B cell (primary cell): Measurements from ENCODE around the gene CAVIN2. TPM values are rescaled to one million over a fixed set of nuclear protein-coding genes. Genes with fewer than 3 reads are reported as not detected.
"Not testable (repeated sequence)": the region's sequence is repeated elsewhere in the genome, so short reads cannot be mapped to it uniquely, and the experiment has no call there.

Experiments used
- ATAC-seq: fragments of 200-7000 bp; cut with Tn5 transposase; one replicate; pipeline ENCODE4 v1.10.0; 2021; ENCODE audit warnings: low read depth, mild to moderate bottlenecking, moderate number of reproducible peaks, moderate library complexity
- CTCF ChIA-PET: fragments of 350-600 bp; sonication (Branson Sonifier 250); formaldehyde crosslinking; loops from one replicate; lab custom pipeline; 2021; ENCODE audit warnings: antibody characterized with exemption, inconsistent platforms; lab: Charles Lee
- POLR2A ChIA-PET: fragments of 350-600 bp; sonication (Branson Sonifier 250); formaldehyde crosslinking; loops from one replicate; lab custom pipeline; 2021; ENCODE audit warnings: antibody characterized with exemption; lab: Charles Lee
- DNase-seq: peaks from one replicate; pipeline ENCODE4 v3.0.0; 2013
- H2AFZ ChIP-seq: 2 replicates; pipeline ENCODE4 v1.6.1; 2012; ENCODE audit warnings: mild to moderate bottlenecking, low read depth, low read length; ENCODE audit not compliant: insufficient read depth, poor library complexity, severe bottlenecking
- H3K27ac ChIP-seq, 2 donors: 1 replicate in 1 of 2; 2 replicates in 1 of 2; pipeline ENCODE4 v1.5.1; 2012 to 2013; ENCODE audit warnings: low read length in 2 of 2, mild to moderate bottlenecking in 2 of 2, moderate library complexity in 1 of 2
- H3K27me3 ChIP-seq, 4 experiments: fragments of 200-600 bp in 1 of 4; sonication (generic) in 1 of 4; replicated peaks in 1 of 4; 1 replicate in 2 of 4; 2 replicates in 2 of 4; pipeline versions ENCODE4 v1.6.1 to v1.7.0; 2013 to 2016; ENCODE audit warnings: low read length in 3 of 4, mild to moderate bottlenecking in 2 of 4, mixed read lengths in 1 of 4, moderate library complexity in 1 of 4; ENCODE audit not compliant: insufficient read depth in 4 of 4, control insufficient read depth in 3 of 4; ENCODE audit errors: control extremely low read depth in 1 of 4
- H3K36me3 ChIP-seq, 2 experiments: replicated peaks in 1 of 2; 1 replicate in 1 of 2; 2 replicates in 1 of 2; pipeline versions ENCODE4 v1.6.1 to v1.7.1; 2013; ENCODE audit warnings: low read length in 1 of 2; ENCODE audit not compliant: insufficient read depth in 2 of 2, control insufficient read depth in 1 of 2; ENCODE audit errors: control extremely low read depth in 1 of 2, extremely low read depth in 1 of 2
- H3K4me1 ChIP-seq, 2 donors: fragments of 200-600 bp in 1 of 2; sonication (generic) in 1 of 2; 1 replicate in 1 of 2; 2 replicates in 1 of 2; pipeline versions ENCODE4 v1.5.1 to v1.6.1; 2013 to 2017; ENCODE audit warnings: low read length in 2 of 2; ENCODE audit not compliant: control insufficient read depth in 2 of 2, insufficient read depth in 2 of 2
- H3K4me2 ChIP-seq: replicated peaks from 2 replicates; pipeline ENCODE3; 2012; ENCODE audit warnings: mild to moderate bottlenecking, low read depth, low read length; ENCODE audit not compliant: poor library complexity, severe bottlenecking
- H3K4me3 ChIP-seq, 5 experiments: fragments of 200-600 bp in 1 of 5; sonication (generic) in 1 of 5; 1 replicate in 3 of 5; 2 replicates in 2 of 5; pipeline versions ENCODE4 v1.5.1 to v1.7.0; 2011 to 2016; ENCODE audit warnings: low read length in 4 of 5, mild to moderate bottlenecking in 4 of 5, low read depth in 2 of 5, control low read depth in 1 of 5, moderate library complexity in 1 of 5; ENCODE audit not compliant: insufficient read depth in 1 of 5; ENCODE audit errors: control extremely low read depth in 1 of 5, extremely low read depth in 1 of 5
- H3K79me2 ChIP-seq: fragments of 200-600 bp; sonication (generic); one replicate; pipeline ENCODE4 v1.6.0; 2016; ENCODE audit warnings: low read length; ENCODE audit not compliant: control insufficient read depth, insufficient read depth
- H3K9ac ChIP-seq: fragments of 200-600 bp; sonication (generic); 2 replicates; pipeline ENCODE4 v1.6.1; 2017; ENCODE audit warnings: mild to moderate bottlenecking, low read length, moderate library complexity
- H3K9me3 ChIP-seq, 3 donors: one replicate each; pipeline versions ENCODE4 v1.6.1 to v1.7.1; 2013; ENCODE audit warnings: low read length in 2 of 3; ENCODE audit not compliant: control insufficient read depth in 2 of 3, insufficient read depth in 1 of 3; ENCODE audit errors: control extremely low read depth in 1 of 3
- H4K20me1 ChIP-seq: 2 replicates; pipeline ENCODE4 v1.6.0; 2012; ENCODE audit warnings: mild to moderate bottlenecking, low read length; ENCODE audit not compliant: insufficient read depth, control insufficient read depth, poor library complexity, severe bottlenecking
- H3K27ac Mint-ChIP-seq: one replicate; pipeline ENCODE4 v1.8.0; 2021; ENCODE audit warnings: mixed read lengths
- H3K27me3 Mint-ChIP-seq: one replicate; pipeline ENCODE4 v1.8.0; 2021; ENCODE audit warnings: mixed read lengths
- H3K4me1 Mint-ChIP-seq: one replicate; pipeline ENCODE4 v1.8.0; 2021; ENCODE audit warnings: mixed read lengths
- H3K4me3 Mint-ChIP-seq: one replicate; pipeline ENCODE4 v1.8.0; 2021; ENCODE audit warnings: mixed read lengths
- H3K9me3 Mint-ChIP-seq: one replicate; pipeline ENCODE4 v1.8.0; 2022; ENCODE audit warnings: mixed read lengths; ENCODE audit not compliant: insufficient read depth
- EZH2 ChIP-seq: IDR thresholded peaks from 2 replicates; pipeline ENCODE4 v1.6.1; 2012; ENCODE audit warnings: borderline replicate concordance, low read depth, mild to moderate bottlenecking, moderate library complexity, low read length; ENCODE audit not compliant: insufficient read depth, poor library complexity, severe bottlenecking
- WGBS: methylation state at CpG from one replicate; pipeline ENCODE4 v1.1.5; 2013; ENCODE audit warnings: missing lambda C conversion rate; ENCODE audit not compliant: insufficient coverage; 5-methylcytosine and 5-hydroxymethylcytosine counted together
- intact Hi-C: fragments of 100-400 bp; cut with micrococcal nuclease; formaldehyde crosslinking; loops from one replicate; pipeline ENCODE4 v1.10.0; 2022
- polyA plus RNA-seq: library from polyadenylated mRNA; depleted of rRNA; stranded (reverse); fragments of >200 nt; gene quantifications from 2 replicates; pipeline ENCODE4 v1.2.3, GENCODE V29; 2012
- total RNA-seq, 2 donors: library from RNA; stranded (reverse); fragments of 120-200 nt in 1 of 2; gene quantifications; 1 replicate in 1 of 2; 2 replicates in 1 of 2; pipeline versions ENCODE4 v1.2.3 to v1.2.4, GENCODE V29; 2013 to 2022
- TF ChIP-seq, protein P1 (sequence below): fragments of 200-600 bp; IDR thresholded peaks from one replicate; pipeline ENCODE4 v1.8.0; 2022; ENCODE audit warnings: antibody characterized with exemption, mild to moderate bottlenecking

CAVIN2 gene
- total and polyA plus RNA-seq, 2 donors (not counting 1 experiment from before 2014, with no cell fraction given): 0.15 TPM; not detected in 1

GRCh38 chr2:191789796-191790195, 57.1 kb downstream of the CAVIN2 start:
- no peaks in the 10 kb centered on the region for H3K9me3 Mint-ChIP-seq

DNA sequence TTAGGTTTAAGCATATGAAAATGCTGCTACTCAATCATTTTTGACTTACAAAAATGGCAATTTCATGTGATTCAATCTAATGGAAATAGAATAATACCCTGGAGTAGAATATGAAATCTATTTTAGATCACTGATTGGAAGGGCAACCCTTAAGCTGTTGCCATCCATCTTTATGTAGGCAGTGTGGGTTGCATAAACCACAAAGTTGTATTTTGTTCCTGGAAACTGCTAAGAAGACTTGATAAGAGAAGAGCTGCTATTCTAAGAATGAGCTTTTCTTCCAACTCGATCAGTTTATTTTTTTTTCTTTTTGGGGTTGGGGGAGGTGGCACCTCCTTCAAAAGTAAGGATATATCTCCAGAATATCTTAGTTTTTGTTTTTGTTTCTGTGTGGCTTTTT, 60.2 kb downstream of the CAVIN2 start:
- Histone ChIP-seq H3K4me1 (peaks cover 3 to 19% of the 10 kb centered on the region in 2 donors), H3K9ac (no peak overlapping the region), H3K79me2 (no peaks in the 10 kb centered on the region), H2AFZ (no peak overlapping the region), H3K9me3 (peaks cover 0 to 3% (median 0%) of the 10 kb centered on the region in 3 donors), H3K4me3 (no peak overlapping the region), H3K27me3 (peaks cover 0 to 6% (median 0%) of the 10 kb centered on the region in 4 experiments), H3K27ac (no peak overlapping the region), H3K36me3 (no peaks in the 10 kb centered on the region), H3K4me2 (no peak overlapping the region), H4K20me1 (no peaks in the 10 kb centered on the region)
- POLR2A ChIA-PET: no interaction called here
- H3K4me3 Mint-ChIP-seq: no peak overlapping the region
- CTCF ChIA-PET: interaction anchor here (0.7 kb wide), 1 partner anchor 1665 kb away, joined by 4 read pairs; no protein-coding TSS in a partner anchor
- no peak for TF ChIP-seq EZH2
- TF ChIP-seq, protein P1, sequence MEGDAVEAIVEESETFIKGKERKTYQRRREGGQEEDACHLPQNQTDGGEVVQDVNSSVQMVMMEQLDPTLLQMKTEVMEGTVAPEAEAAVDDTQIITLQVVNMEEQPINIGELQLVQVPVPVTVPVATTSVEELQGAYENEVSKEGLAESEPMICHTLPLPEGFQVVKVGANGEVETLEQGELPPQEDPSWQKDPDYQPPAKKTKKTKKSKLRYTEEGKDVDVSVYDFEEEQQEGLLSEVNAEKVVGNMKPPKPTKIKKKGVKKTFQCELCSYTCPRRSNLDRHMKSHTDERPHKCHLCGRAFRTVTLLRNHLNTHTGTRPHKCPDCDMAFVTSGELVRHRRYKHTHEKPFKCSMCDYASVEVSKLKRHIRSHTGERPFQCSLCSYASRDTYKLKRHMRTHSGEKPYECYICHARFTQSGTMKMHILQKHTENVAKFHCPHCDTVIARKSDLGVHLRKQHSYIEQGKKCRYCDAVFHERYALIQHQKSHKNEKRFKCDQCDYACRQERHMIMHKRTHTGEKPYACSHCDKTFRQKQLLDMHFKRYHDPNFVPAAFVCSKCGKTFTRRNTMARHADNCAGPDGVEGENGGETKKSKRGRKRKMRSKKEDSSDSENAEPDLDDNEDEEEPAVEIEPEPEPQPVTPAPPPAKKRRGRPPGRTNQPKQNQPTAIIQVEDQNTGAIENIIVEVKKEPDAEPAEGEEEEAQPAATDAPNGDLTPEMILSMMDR: no peak
- H3K27ac Mint-ChIP-seq: no peak overlapping the region
- no peak for DNase-seq
- no peaks in the 10 kb centered on the region for H3K9me3 Mint-ChIP-seq
- WGBS: no CpG with 5 or more reads among the region's 1 CpG
- intact Hi-C loops: no loop called here
- H3K4me1 Mint-ChIP-seq: peaks cover 12% of the 10 kb centered on the region
- no peak for ATAC-seq
- H3K27me3 Mint-ChIP-seq: peaks cover 14% of the 10 kb centered on the region

More at GRCh38 chr2:191789796-191790195, 57.1 kb downstream of the CAVIN2 start:
- no peak overlapping the region for H3K27ac Mint-ChIP-seq
- Histone ChIP-seq H3K79me2 (no peaks in the 10 kb centered on the region), H3K9ac (no peak overlapping the region), H3K36me3 (no peaks in the 10 kb centered on the region), H3K27ac (no peak overlapping the region), H3K9me3 (peaks cover 0 to 3% (median 0%) of the 10 kb centered on the region in 3 donors), H3K4me3 (no peak overlapping the region), H2AFZ (no peak overlapping the region), H4K20me1 (no peaks in the 10 kb centered on the region), H3K4me2 (no peak overlapping the region), H3K4me1 (peaks cover 0 to 3% of the 10 kb centered on the region in 2 donors), H3K27me3 (peaks cover 0 to 6% (median 0%) of the 10 kb centered on the region in 4 experiments)
- WGBS: no CpG with 5 or more reads among the region's 4 CpGs
- POLR2A ChIA-PET: no interaction called here
- ATAC-seq (no peak), DNase-seq (no peak)
- no peak overlapping the region for H3K4me3 Mint-ChIP-seq
- peaks cover 18% of the 10 kb centered on the region for H3K27me3 Mint-ChIP-seq
- intact Hi-C loops: no loop called here
- TF ChIP-seq EZH2: no peak
- TF ChIP-seq, protein P1: no peak
- H3K4me1 Mint-ChIP-seq: no peaks in the 10 kb centered on the region
- CTCF ChIA-PET: no interaction called here

DNA sequence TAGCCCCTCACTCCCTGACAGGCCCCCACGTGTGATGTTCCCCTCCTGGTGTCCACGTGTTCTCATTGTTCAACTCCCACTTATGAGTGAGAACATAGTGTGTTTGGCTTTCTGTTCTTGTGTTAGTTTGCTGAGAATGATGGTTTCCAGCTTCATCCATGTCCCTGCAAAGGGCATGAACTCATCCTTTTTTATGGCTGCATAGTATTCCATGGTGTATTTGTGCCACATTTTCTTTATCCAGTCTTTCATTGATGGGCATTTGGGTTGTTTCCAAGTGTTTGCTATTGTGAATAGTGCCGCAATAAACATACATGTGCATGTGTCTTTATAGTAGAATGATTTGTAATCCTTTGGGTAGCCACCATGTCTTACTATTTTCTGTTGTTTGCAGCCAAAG, 61.2 kb downstream of the CAVIN2 start:
- DNase-seq, H3K4me3 ChIP-seq, H3K9me3 Mint-ChIP-seq, H3K4me2 ChIP-seq, intact Hi-C loops, H4K20me1 ChIP-seq, H3K27ac ChIP-seq, H3K4me3 Mint-ChIP-seq, ATAC-seq, H3K9me3 ChIP-seq, H3K27me3 ChIP-seq, H3K27me3 Mint-ChIP-seq, H2AFZ ChIP-seq, CTCF ChIA-PET, H3K27ac Mint-ChIP-seq, POLR2A ChIA-PET, H3K79me2 ChIP-seq, H3K36me3 ChIP-seq, H3K9ac ChIP-seq: not testable (repeated sequence)
- peaks cover 3 to 19% of the 10 kb centered on the region in 2 donors for H3K4me1 ChIP-seq
- no CpG with 5 or more reads among the region's 3 CpGs for WGBS
- H3K4me1 Mint-ChIP-seq: peaks cover 12% of the 10 kb centered on the region
